ENCODE measurements around the gene AMMECR1L.
"Not testable (repeated sequence)": the region's sequence is repeated elsewhere in the genome, so short reads cannot be mapped to it uniquely, and the experiment has no call there.

Gene AMMECR1L

DNA sequence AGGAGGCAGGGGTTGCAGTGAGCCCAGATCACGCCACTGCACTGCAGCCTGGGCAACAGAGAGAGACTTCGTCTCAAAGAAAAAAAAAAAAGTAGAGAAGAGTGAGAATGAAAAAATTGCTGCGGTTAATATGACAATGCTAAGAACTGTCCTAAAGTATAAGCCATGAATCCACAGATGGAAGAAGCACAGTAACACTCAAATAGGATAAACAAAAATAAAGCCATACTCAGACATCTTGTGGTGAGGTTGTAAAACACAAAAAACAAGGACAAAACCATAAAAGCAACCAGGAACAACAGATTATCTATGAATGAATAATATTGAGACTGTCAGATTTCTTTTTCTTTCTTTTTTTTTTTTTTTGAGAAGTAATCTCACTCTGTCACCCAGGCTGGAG lies 50.8 kb downstream of the AMMECR1L start:
- no peak for DNase-seq

DNA sequence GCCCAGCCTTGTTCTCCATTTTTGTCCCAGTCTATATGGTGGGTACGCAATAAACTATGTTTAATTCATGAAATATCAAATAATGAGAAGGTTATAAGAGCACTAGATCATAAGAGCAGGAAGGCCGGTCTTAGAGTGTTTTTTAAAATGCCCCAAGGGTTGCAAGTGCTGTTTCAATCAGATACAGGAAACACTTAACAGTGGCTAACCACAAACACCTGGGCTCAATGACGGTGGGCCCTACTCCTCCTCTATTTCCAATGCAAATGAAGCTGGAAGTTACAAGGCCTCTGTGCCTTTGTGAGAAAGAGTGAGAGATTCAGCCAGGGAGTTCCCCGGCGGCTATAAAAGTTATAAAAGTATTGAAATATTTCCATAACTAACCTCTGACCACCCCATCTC lies 55.9 kb downstream of the AMMECR1L start:
- DNase-seq, result peak; percentile 59

DNA sequence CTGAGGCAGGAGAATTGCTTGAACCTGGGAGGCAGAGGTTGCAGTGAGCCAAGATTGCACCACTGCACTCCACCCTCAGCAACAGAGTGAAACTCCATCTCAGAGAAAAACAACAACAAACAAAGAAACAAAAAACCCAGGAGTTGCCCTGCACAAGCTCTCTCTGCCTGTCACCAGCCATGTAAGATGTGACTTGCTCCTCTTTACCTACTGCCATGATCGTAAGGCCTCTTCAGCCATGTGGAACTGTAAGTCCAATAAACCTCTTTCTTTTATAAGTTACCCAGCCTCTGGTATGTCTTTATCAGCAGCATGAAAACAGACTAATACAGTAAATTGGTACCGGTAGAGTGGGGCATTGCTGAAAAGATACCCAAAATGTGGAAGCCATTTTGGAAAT lies 59.0 kb downstream of the AMMECR1L start:
- not testable (repeated sequence) for DNase-seq

DNA sequence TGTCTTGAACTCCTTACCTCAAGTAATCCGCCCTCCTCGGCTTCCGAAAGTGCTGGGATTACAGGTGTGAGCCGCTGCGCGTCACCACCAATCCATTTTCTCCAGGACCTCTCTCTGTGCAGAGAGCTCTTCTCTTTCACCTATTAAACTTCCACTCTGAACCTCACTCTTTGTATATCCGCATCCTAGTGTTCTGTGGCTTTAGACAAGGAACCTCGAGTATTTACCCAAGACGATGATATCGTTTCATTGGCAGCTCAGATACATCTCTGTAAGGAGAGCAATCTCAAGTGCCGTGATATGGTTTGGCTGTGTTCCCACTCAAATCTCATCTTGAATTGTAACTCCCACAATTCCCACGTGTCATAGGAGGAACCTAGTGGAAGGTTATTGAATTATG lies 59.7 kb downstream of the AMMECR1L start:
- DNase-seq, result no peak

GRCh38 chr2:127820080-127820668 lies 65.6 kb downstream of the AMMECR1L start:
- no peak for DNase-seq

DNA sequence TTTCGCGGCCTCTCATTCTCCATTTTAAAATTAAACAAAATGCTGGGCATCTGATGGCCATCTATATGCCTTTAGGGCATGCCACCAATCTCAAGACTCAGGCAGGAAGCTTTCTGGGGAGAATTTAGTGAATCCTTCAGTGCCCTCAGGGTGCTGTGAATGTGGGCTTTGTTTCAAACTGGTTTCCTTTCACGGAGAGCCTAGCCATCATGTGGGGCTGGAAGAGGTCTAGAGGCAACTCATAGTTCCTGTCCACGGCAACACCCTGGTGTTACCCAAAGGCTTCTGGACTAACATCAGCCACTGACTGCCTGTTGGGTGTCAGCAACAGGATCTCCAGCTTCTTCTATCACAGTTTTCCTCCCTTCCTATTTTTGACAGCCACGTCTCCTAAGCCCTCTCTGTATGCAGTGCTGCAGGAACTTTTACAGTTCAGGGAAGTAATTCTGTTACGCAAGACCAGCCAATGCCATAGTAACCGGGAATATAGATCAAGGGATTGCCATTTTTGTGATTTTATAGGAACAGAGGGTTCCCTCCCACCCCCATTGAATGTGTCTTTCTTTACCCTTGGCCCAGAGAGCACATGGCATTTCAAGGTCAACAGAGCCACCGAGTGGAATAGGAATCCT lies 66.8 kb downstream of the AMMECR1L start:
- no peak for DNase-seq

GRCh38 chr2:127818241-127818640 lies 67.5 kb downstream of the AMMECR1L start:
- DNase-seq, result no peak

DNA sequence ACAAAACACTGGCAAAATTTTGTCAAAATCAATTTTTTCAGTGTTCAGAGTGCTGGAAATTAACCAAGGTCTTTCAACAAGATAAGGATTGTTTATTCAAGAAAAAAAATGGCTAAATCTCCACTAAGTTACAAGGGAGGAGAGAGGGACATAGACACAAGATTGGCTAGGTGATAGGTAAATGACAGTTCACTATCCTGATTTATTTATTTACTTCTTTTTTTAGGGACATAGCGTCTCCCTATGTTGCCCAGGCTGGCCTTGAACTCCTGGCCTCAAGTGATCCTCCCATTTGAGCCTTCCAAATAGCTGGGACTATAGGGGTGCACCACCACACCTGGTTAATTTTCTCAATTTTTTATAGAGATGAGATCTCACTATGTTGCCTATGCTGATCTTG lies 71.1 kb downstream of the AMMECR1L start:
- DNase-seq, result no peak

GRCh38 chr2:127812441-127812840 lies 73.3 kb downstream of the AMMECR1L start:
- not testable (repeated sequence) for DNase-seq

All from activated naive CD4-positive, alpha-beta T cell treated with Interleukin-2 at 50 U/mL for 16 hours (primary cell).